A673 (cell line): ENCODE results near the gene MSRB2. TPM values are rescaled to one million over a fixed set of nuclear protein-coding genes. Genes with fewer than 3 reads are reported as not detected.

ENCODE experiments used
- BruUV-seq: library from RNA; stranded (reverse); fragments of 400-500 nt; replicated peaks from 2 replicates; lab custom pipeline; 2021; lab: Mats Ljungman, UMichigan
- CTCF ChIA-PET: fragments of 300-600 bp; sonication (Branson Sonifier 250); formaldehyde crosslinking; loops from one replicate; lab custom pipeline; 2022; ENCODE audit warnings: antibody characterized with exemption; lab: Charles Lee
- POLR2A ChIA-PET: fragments of 300-600 bp; sonication (Branson Sonifier 250); formaldehyde crosslinking; loops from one replicate; lab custom pipeline; 2022; ENCODE audit warnings: antibody characterized with exemption; ENCODE audit not compliant: low non-redundant PET; lab: Charles Lee
- DNase-seq: peaks from one replicate; pipeline ENCODE4 v3.0.0-alpha.2; 2015; ENCODE audit warnings: low spot score
- H3K27ac ChIP-seq: fragments of 200-600 bp; sonication (generic); 2 replicates; pipeline ENCODE4 v1.5.1; 2016; ENCODE audit warnings: mixed run types, low read depth, mild to moderate bottlenecking, mixed read lengths, antibody characterized with exemption, low read length; ENCODE audit not compliant: poor library complexity, severe bottlenecking
- H3K27me3 ChIP-seq: fragments of 200-600 bp; sonication (generic); replicated peaks from 2 replicates; pipeline ENCODE4 v1.6.1; 2017; ENCODE audit warnings: mixed run types, low read depth, mild to moderate bottlenecking, mixed read lengths, antibody characterized with exemption, low read length; ENCODE audit not compliant: insufficient read depth, poor library complexity
- H3K36me3 ChIP-seq: fragments of 200-600 bp; sonication (generic); 2 replicates; pipeline ENCODE4 v1.6.1; 2016; ENCODE audit warnings: mixed run types, mild to moderate bottlenecking, mixed read lengths, antibody characterized with exemption, low read length; ENCODE audit not compliant: insufficient read depth, poor library complexity, severe bottlenecking
- H3K4me1 ChIP-seq: fragments of 200-600 bp; sonication (generic); 2 replicates; pipeline ENCODE4 v1.6.1; 2017; ENCODE audit warnings: mixed run types, mild to moderate bottlenecking, mixed read lengths, antibody characterized with exemption, low read length; ENCODE audit not compliant: insufficient read depth, poor library complexity, severe bottlenecking
- H3K4me3 ChIP-seq: fragments of 200-600 bp; sonication (generic); 2 replicates; pipeline ENCODE4 v1.5.1; 2016; ENCODE audit warnings: low read depth, mixed run types, mild to moderate bottlenecking, mixed read lengths, low read length; ENCODE audit not compliant: poor library complexity, severe bottlenecking
- H3K9me3 ChIP-seq: fragments of 200-600 bp; sonication (generic); 2 replicates; pipeline ENCODE4 v1.6.1; 2016; ENCODE audit warnings: mixed run types, low read depth, mild to moderate bottlenecking, mixed read lengths, antibody characterized with exemption, low read length; ENCODE audit not compliant: poor library complexity, severe bottlenecking
- CTCF ChIP-seq: fragments of 300-800, 200-600 bp; sonication (generic); conservative IDR thresholded peaks from 2 replicates; pipeline ENCODE4 v1.5.1; 2017; ENCODE audit warnings: low read depth, mild to moderate bottlenecking, antibody characterized with exemption, low read length, moderate library complexity, mixed read lengths
- EZH2 ChIP-seq: fragments of 200-600 bp; sonication (generic); IDR thresholded peaks from 2 replicates; pipeline ENCODE4 v1.6.1; 2017; ENCODE audit warnings: borderline replicate concordance, low read depth, mild to moderate bottlenecking, mixed read lengths, antibody characterized with exemption, low read length; ENCODE audit not compliant: poor library complexity, severe bottlenecking
- intact Hi-C: fragments of 100-400 bp; cut with micrococcal nuclease; formaldehyde crosslinking; loops from one replicate; pipeline ENCODE4 v1.10.0; 2022; ENCODE audit not compliant: unreplicated experiment
- total RNA-seq: library from RNA; stranded (reverse); gene quantifications from 2 replicates; pipeline ENCODE4 v1.2.3, GENCODE V29; 2021

MSRB2 gene
- total RNA-seq, 1 experiment from 2014 or later: 6.4 TPM

GRCh38 chr10:23121135-23121534 lies 25.8 kb downstream of the MSRB2 start:
- Histone ChIP-seq H3K4me3 (no peak overlapping the region), H3K27me3 (no peaks in the 10 kb centered on the region), H3K27ac (no peak overlapping the region), H3K4me1 (no peaks in the 10 kb centered on the region), H3K36me3 (no peaks in the 10 kb centered on the region), H3K9me3 (no peaks in the 10 kb centered on the region)
- POLR2A ChIA-PET: no interaction called here
- no peak for DNase-seq
- intact Hi-C loops: no loop called here
- no TSS peak for BruUV-seq
- TF ChIP-seq CTCF: no peak
- TF ChIP-seq EZH2: no peak
- CTCF ChIA-PET: no interaction called here

- Histone ChIP-seq H3K4me3 (no peak overlapping the region), H3K9me3 (peaks cover 3% of the 10 kb centered on the region), H3K27me3 (no peaks in the 10 kb centered on the region), H3K36me3 (no peaks in the 10 kb centered on the region), H3K4me1 (no peaks in the 10 kb centered on the region), H3K27ac (no peak overlapping the region)
- no peak for TF ChIP-seq CTCF
- CTCF ChIA-PET: no interaction called here
- DNase-seq: no peak
- BruUV-seq: no TSS peak
- POLR2A ChIA-PET: no interaction called here
- intact Hi-C loops: no loop called here
Measured at GRCh38 chr10:23136462-23136861, 41.1 kb downstream of the MSRB2 start.

- BruUV-seq: no TSS peak
- no peaks in the 10 kb centered on the region for H3K4me1 ChIP-seq
- no peak overlapping the region for H3K27ac ChIP-seq
- intact Hi-C loops: no loop called here
- no peak overlapping the region for H3K4me3 ChIP-seq
- no peaks in the 10 kb centered on the region for H3K27me3 ChIP-seq
- TF ChIP-seq EZH2: no peak
- no peak for TF ChIP-seq CTCF
- peaks cover 6% of the 10 kb centered on the region for H3K9me3 ChIP-seq
- CTCF ChIA-PET: no interaction called here
- no peak for DNase-seq
- no peaks in the 10 kb centered on the region for H3K36me3 ChIP-seq
- POLR2A ChIA-PET: interaction anchor here (0.7 kb wide), 1 partner anchor 889 kb away, joined by 5 read pairs; no protein-coding TSS in a partner anchor
Measured at GRCh38 chr10:23139677-23140076, 44.3 kb downstream of the MSRB2 start.
